Testis (tissue), 3 donors: ENCODE results near the gene MYO5B. TPM values are rescaled to one million over a fixed set of nuclear protein-coding genes. Genes with fewer than 3 reads are reported as not detected.
A peak's percentile ranks its signal among the peaks of the same experiment; 100 is the strongest.

Experiments
- DNase-seq: peaks from one replicate; pipeline ENCODE4 v3.0.0-alpha.2; 2019
- H3K27ac ChIP-seq, 2 donors: fragments of 200-600 bp; sonication (generic); one replicate each; pipeline ENCODE4 v1.5.1; 2019
- H3K27me3 ChIP-seq: fragments of 200-600 bp; sonication (generic); one replicate; pipeline ENCODE4 v1.5.1; 2019
- H3K36me3 ChIP-seq: fragments of 200-600 bp; sonication (generic); one replicate; pipeline ENCODE4 v1.5.1; 2017; ENCODE audit warnings: low read depth; ENCODE audit errors: missing control alignments
- H3K4me1 ChIP-seq: fragments of 200-600 bp; sonication (generic); one replicate; pipeline ENCODE4 v1.5.1; 2019
- H3K4me3 ChIP-seq, 2 donors: fragments of 200-600 bp; sonication (generic); one replicate each; pipeline ENCODE4 v1.5.1; 2017 to 2019
- H3K9me3 ChIP-seq: fragments of 200-600 bp; sonication (generic); one replicate; pipeline ENCODE4 v1.5.1; 2017
- CTCF ChIP-seq, 3 experiments: fragments of 450-650 bp in 2 of 3; fragments of 200-600 bp in 1 of 3; sonication (generic) in 1 of 3; IDR thresholded peaks; one replicate each; pipeline ENCODE4 v1.5.1; 2016 to 2019; ENCODE audit warnings: antibody characterized with exemption in 3 of 3, mild to moderate bottlenecking in 2 of 3, moderate library complexity in 1 of 3
- POLR2A ChIP-seq: fragments of 450-650 bp; IDR thresholded peaks from one replicate; pipeline ENCODE4 v1.6.1; 2017; ENCODE audit warnings: antibody characterized with exemption, mild to moderate bottlenecking, moderate library complexity
- WGBS, 2 donors: methylation state at CpG; one replicate each; pipeline ENCODE4 v1.1.5; 2018; 5-methylcytosine and 5-hydroxymethylcytosine counted together
- intact Hi-C: fragments of 100-400 bp; cut with DNase I; formaldehyde crosslinking; loops from one replicate; pipeline ENCODE4 v1.15.1; 2023; ENCODE audit warnings: low total_unique reads
- polyA plus RNA-seq: library from polyadenylated mRNA; stranded (reverse); fragments of 350-450 nt; fragmentation: Illumina TruSeq; extraction: RNeasy Lipid Tissue Mini Kit (QIAGEN cat#74804); gene quantifications from one replicate; pipeline ENCODE4 v1.2.3, GENCODE V29; 2014; ENCODE audit warnings: low read depth, low replicate concordance; ENCODE audit not compliant: insufficient read depth
- total RNA-seq, 2 donors: library from RNA; depleted of rRNA; stranded (reverse); fragments of >200 nt; gene quantifications; one replicate each; pipeline ENCODE4 v1.2.3, GENCODE V29; 2016

MYO5B gene
- total and polyA plus RNA-seq, 3 donors from 2014 or later, result 24.8 to 31.8 (median 26.1) TPM

DNA sequence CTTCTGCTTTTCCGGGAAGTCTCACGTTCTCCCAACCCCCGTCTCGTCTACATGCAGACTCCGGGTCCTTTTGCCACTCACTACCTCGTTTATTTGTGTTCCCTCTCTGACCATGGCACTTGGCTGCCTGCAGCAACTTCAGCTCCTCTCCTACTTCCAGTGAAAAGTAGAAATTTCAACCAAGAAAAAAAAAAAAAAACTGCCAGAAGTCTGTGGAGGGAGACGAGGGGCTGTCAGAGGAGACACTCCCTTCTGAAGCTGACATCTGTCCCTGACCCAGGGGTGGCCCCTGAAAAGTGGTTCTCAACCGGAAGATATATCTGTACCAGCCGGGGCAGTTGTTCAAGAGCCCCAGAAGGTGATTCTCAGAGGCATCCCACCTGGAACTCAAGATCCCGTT lies 742 bp upstream of the MYO5B start:
- peaks cover 14% of the 10 kb centered on the region for H3K4me1 ChIP-seq
- no peaks in the 10 kb centered on the region for H3K9me3 ChIP-seq
- H3K27ac ChIP-seq, result no peak overlapping the region
- TF ChIP-seq CTCF (IDR thresholded peaks at IDR 0.05), result no peak
- no peak for TF ChIP-seq POLR2A
- WGBS, 2 donors, result 20 to 41% methylated on average over 10 of the region's 10 CpGs
- H3K36me3 ChIP-seq, result no peaks in the 10 kb centered on the region
- no peak overlapping the region for H3K4me3 ChIP-seq
- intact Hi-C loops, result no loop called here
- no peaks in the 10 kb centered on the region for H3K27me3 ChIP-seq
- DNase-seq, result no peak

DNA sequence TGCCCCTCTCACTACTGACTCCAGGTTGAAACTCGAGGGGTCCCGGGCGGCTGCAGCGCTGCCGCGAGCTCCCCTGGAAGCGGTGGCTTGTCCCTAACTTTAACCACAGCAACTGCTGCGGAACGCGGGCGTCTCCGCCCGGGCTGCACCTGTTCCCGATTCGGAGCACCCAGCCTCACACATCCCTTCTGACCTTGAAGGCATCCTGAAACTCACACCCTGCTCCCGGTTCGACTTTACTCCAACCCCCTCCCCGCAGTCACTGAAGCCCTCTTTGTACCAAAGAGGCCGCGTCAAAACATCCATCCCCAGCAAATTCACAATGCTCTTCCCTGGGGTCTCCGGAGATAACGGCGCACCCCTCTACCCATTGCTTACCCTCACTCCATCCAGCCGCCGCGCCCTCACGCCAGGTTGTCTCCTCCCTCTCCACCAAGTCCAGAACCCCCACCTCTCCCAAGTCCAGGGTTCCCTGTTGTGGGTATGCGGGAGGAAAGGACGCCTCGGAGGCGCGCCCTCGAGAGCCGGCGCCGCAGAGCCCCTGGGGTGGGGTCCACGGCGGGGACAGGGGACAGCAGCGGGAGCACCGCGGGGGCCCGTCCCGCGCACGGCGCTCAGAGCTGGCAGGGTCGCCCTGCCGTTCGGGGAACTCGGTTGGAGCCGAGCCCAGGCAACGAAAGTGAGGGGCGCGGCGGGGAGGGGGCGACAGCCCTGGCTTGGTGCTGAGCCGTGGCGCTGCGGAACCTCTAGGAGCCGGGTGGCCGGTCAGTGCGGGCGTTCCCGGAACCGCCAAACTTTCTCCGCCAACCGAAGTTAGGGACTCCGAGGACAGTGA lies 934 bp downstream of the MYO5B start:
- WGBS, 2 donors, result 1 to 2% methylated on average over 25 to 55 of the region's 68 CpGs
- peak; percentile 22 for DNase-seq
- no peaks in the 10 kb centered on the region for H3K36me3 ChIP-seq
- H3K4me1 ChIP-seq, result peaks cover 14% of the 10 kb centered on the region
- TF ChIP-seq POLR2A (no peak), CTCF (IDR thresholded peaks at IDR 0.05) (no peak)
- no peaks in the 10 kb centered on the region for H3K9me3 ChIP-seq
- H3K27me3 ChIP-seq, result no peaks in the 10 kb centered on the region
- peak overlapping the region; percentile 55 to 70 for H3K4me3 ChIP-seq
- H3K27ac ChIP-seq, result no peak overlapping the region
- intact Hi-C loops, result no loop called here

GRCh38 chr18:50192995-50193795 lies 1.8 kb downstream of the MYO5B start:
- DNase-seq, result no peak
- H3K4me3 ChIP-seq, result no peak overlapping the region
- no peak for TF ChIP-seq CTCF (IDR thresholded peaks at IDR 0.05)
- TF ChIP-seq POLR2A, result no peak
- H3K27me3 ChIP-seq, result no peaks in the 10 kb centered on the region
- 4 to 8% methylated on average over 25 to 31 of the region's 31 CpGs for WGBS, 2 donors
- intact Hi-C loops, result no loop called here
- no peak overlapping the region for H3K27ac ChIP-seq
- no peaks in the 10 kb centered on the region for H3K9me3 ChIP-seq
- peaks cover 14% of the 10 kb centered on the region for H3K4me1 ChIP-seq
- no peaks in the 10 kb centered on the region for H3K36me3 ChIP-seq

GRCh38 chr18:50190926-50191325 lies 4.0 kb downstream of the MYO5B start:
- 57 to 80% methylated on average over 1 of the region's 1 CpG for WGBS, 2 donors
- TF ChIP-seq POLR2A (no peak), CTCF (IDR thresholded peaks at IDR 0.05) (no peak)

More at GRCh38 chr18:50190926-50191325, 4.0 kb downstream of the MYO5B start:
- H3K4me1 ChIP-seq, result peaks cover 14% of the 10 kb centered on the region
- intact Hi-C loops, result no loop called here
- H3K4me3 ChIP-seq, result no peak overlapping the region
- no peak overlapping the region for H3K27ac ChIP-seq
- no peaks in the 10 kb centered on the region for H3K9me3 ChIP-seq
- DNase-seq, result no peak
- H3K27me3 ChIP-seq, result no peaks in the 10 kb centered on the region
- no peaks in the 10 kb centered on the region for H3K36me3 ChIP-seq
